Skeletal muscle tissue (tissue), 4 donors: Measurements from ENCODE around the gene CCDC92. TPM values are rescaled to one million over a fixed set of nuclear protein-coding genes. Genes with fewer than 3 reads are reported as not detected.

Experiments used
- H3K27ac ChIP-seq: one replicate; pipeline ENCODE4 v1.7.0; 2013; ENCODE audit warnings: mild to moderate bottlenecking, low read depth, low read length, inconsistent platforms
- H3K27me3 ChIP-seq, 3 donors: one replicate each; pipeline ENCODE4 v1.7.0; 2013; ENCODE audit warnings: low read length in 3 of 3; ENCODE audit not compliant: control insufficient read depth in 3 of 3, insufficient read depth in 3 of 3
- H3K36me3 ChIP-seq, 3 donors: one replicate each; pipeline ENCODE4 v1.7.0; 2013; ENCODE audit warnings: low read length in 3 of 3; ENCODE audit not compliant: control insufficient read depth in 3 of 3, insufficient read depth in 3 of 3
- H3K4me1 ChIP-seq, 3 donors: one replicate each; pipeline ENCODE4 v1.7.0; 2013; ENCODE audit warnings: low read length in 3 of 3, mild to moderate bottlenecking in 3 of 3; ENCODE audit not compliant: control insufficient read depth in 3 of 3, insufficient read depth in 3 of 3
- H3K4me3 ChIP-seq, 3 donors: one replicate each; pipeline ENCODE4 v1.7.0; 2013; ENCODE audit warnings: low read length in 3 of 3
- H3K9ac ChIP-seq, 3 donors: one replicate each; pipeline ENCODE4 v1.7.0; 2013; ENCODE audit warnings: low read length in 3 of 3, mild to moderate bottlenecking in 3 of 3, moderate library complexity in 2 of 3, low read depth in 1 of 3
- H3K9me3 ChIP-seq, 3 donors: one replicate each; pipeline ENCODE4 v1.7.0; 2013; ENCODE audit warnings: low read length in 3 of 3; ENCODE audit not compliant: control insufficient read depth in 3 of 3
- total RNA-seq: library from RNA; depleted of rRNA; stranded (reverse); fragments of >200 nt; gene quantifications from one replicate; pipeline ENCODE4 v1.2.3, GENCODE V29; 2014
- donor health status: Osteomylitis.

Gene CCDC92
- total RNA-seq, 1 donor from 2014 or later = 2.6 TPM

- Histone ChIP-seq H3K27me3 (no peaks in the 10 kb centered on the region), H3K36me3 (peaks cover 28 to 44% (median 35%) of the 10 kb centered on the region in 3 donors), H3K4me3 (no peak overlapping the region), H3K9ac (no peak overlapping the region), H3K4me1 (peaks cover 0 to 4% (median 3%) of the 10 kb centered on the region in 3 donors), H3K9me3 (peaks cover 0 to 2% (median 0%) of the 10 kb centered on the region in 3 donors), H3K27ac (no peak overlapping the region)
These were observed 27.1 kb downstream of the CCDC92 start for GRCh38 chr12:123945287-123946151.

GRCh38 chr12:123944696-123945095 lies 27.9 kb downstream of the CCDC92 start:
- no peaks in the 10 kb centered on the region for H3K4me1 ChIP-seq
- H3K36me3 ChIP-seq = peaks cover 34 to 49% (median 41%) of the 10 kb centered on the region in 3 donors
- H3K9ac ChIP-seq = no peak overlapping the region
- H3K27ac ChIP-seq = no peak overlapping the region
- no peak overlapping the region for H3K4me3 ChIP-seq
- H3K27me3 ChIP-seq = no peaks in the 10 kb centered on the region
- H3K9me3 ChIP-seq = peaks cover 0 to 2% (median 0%) of the 10 kb centered on the region in 3 donors

- H3K27ac ChIP-seq = no peak overlapping the region
- peaks cover 0 to 2% (median 0%) of the 10 kb centered on the region in 3 donors for H3K9me3 ChIP-seq
- no peak overlapping the region for H3K9ac ChIP-seq
- H3K4me3 ChIP-seq = no peak overlapping the region
- no peaks in the 10 kb centered on the region for H3K27me3 ChIP-seq
- no peaks in the 10 kb centered on the region for H3K4me1 ChIP-seq
- peaks cover 37 to 52% (median 45%) of the 10 kb centered on the region in 3 donors for H3K36me3 ChIP-seq
These were observed 28.8 kb downstream of the CCDC92 start for GRCh38 chr12:123943816-123944215.

GRCh38 chr12:123942911-123943648 lies 29.6 kb downstream of the CCDC92 start:
- Histone ChIP-seq H3K27ac (no peak overlapping the region), H3K9ac (no peak overlapping the region), H3K36me3 (peaks cover 37 to 52% (median 49%) of the 10 kb centered on the region in 3 donors), H3K4me1 (no peaks in the 10 kb centered on the region), H3K9me3 (peaks cover 0 to 2% (median 0%) of the 10 kb centered on the region in 3 donors), H3K4me3 (no peak overlapping the region), H3K27me3 (no peaks in the 10 kb centered on the region)

- Histone ChIP-seq H3K27ac (no peak overlapping the region), H3K9ac (no peak overlapping the region), H3K9me3 (peaks cover 0 to 2% (median 0%) of the 10 kb centered on the region in 3 donors), H3K4me1 (no peaks in the 10 kb centered on the region), H3K4me3 (no peak overlapping the region), H3K36me3 (peaks cover 37 to 56% (median 52%) of the 10 kb centered on the region in 3 donors), H3K27me3 (no peaks in the 10 kb centered on the region)
These were observed 30.4 kb downstream of the CCDC92 start for GRCh38 chr12:123942238-123942653.

- H3K9ac ChIP-seq = no peak overlapping the region
- H3K9me3 ChIP-seq = peaks cover 0 to 2% (median 0%) of the 10 kb centered on the region in 3 donors
- H3K4me3 ChIP-seq = no peak overlapping the region
- H3K27me3 ChIP-seq = no peaks in the 10 kb centered on the region
- H3K4me1 ChIP-seq = no peaks in the 10 kb centered on the region
- peaks cover 41 to 59% (median 55%) of the 10 kb centered on the region in 3 donors for H3K36me3 ChIP-seq
- H3K27ac ChIP-seq = no peak overlapping the region
These were observed 30.9 kb downstream of the CCDC92 start for GRCh38 chr12:123941624-123942237.

GRCh38 chr12:123941000-123941399 lies 31.6 kb downstream of the CCDC92 start:
- no peaks in the 10 kb centered on the region for H3K4me1 ChIP-seq
- H3K36me3 ChIP-seq = peaks cover 48 to 62% (median 60%) of the 10 kb centered on the region in 3 donors
- H3K27me3 ChIP-seq = no peaks in the 10 kb centered on the region

GRCh38 chr12:123940627-123940966 lies 32.0 kb downstream of the CCDC92 start:
- no peaks in the 10 kb centered on the region for H3K4me1 ChIP-seq
- H3K27me3 ChIP-seq = no peaks in the 10 kb centered on the region
- H3K27ac ChIP-seq = no peak overlapping the region
- H3K9me3 ChIP-seq = peaks cover 0 to 2% (median 0%) of the 10 kb centered on the region in 3 donors
- H3K36me3 ChIP-seq = peaks cover 52 to 63% (median 61%) of the 10 kb centered on the region in 3 donors
- no peak overlapping the region for H3K4me3 ChIP-seq
- H3K9ac ChIP-seq = no peak overlapping the region

More at GRCh38 chr12:123941000-123941399, 31.6 kb downstream of the CCDC92 start:
- Histone ChIP-seq H3K4me3 (no peak overlapping the region), H3K9me3 (peaks cover 0 to 2% (median 0%) of the 10 kb centered on the region in 3 donors), H3K9ac (no peak overlapping the region), H3K27ac (no peak overlapping the region)

GRCh38 chr12:123939716-123940626 lies 32.7 kb downstream of the CCDC92 start:
- H3K9me3 ChIP-seq = peaks cover 0 to 2% (median 0%) of the 10 kb centered on the region in 3 donors

More at GRCh38 chr12:123939716-123940626, 32.7 kb downstream of the CCDC92 start:
- Histone ChIP-seq H3K27me3 (no peaks in the 10 kb centered on the region), H3K9ac (no peak overlapping the region), H3K36me3 (peaks cover 48 to 57% (median 56%) of the 10 kb centered on the region in 3 donors), H3K4me3 (no peak overlapping the region), H3K4me1 (no peaks in the 10 kb centered on the region), H3K27ac (no peak overlapping the region)
